ENCODE measurements around the gene CTDP1.

The CTDP1 gene

DNA sequence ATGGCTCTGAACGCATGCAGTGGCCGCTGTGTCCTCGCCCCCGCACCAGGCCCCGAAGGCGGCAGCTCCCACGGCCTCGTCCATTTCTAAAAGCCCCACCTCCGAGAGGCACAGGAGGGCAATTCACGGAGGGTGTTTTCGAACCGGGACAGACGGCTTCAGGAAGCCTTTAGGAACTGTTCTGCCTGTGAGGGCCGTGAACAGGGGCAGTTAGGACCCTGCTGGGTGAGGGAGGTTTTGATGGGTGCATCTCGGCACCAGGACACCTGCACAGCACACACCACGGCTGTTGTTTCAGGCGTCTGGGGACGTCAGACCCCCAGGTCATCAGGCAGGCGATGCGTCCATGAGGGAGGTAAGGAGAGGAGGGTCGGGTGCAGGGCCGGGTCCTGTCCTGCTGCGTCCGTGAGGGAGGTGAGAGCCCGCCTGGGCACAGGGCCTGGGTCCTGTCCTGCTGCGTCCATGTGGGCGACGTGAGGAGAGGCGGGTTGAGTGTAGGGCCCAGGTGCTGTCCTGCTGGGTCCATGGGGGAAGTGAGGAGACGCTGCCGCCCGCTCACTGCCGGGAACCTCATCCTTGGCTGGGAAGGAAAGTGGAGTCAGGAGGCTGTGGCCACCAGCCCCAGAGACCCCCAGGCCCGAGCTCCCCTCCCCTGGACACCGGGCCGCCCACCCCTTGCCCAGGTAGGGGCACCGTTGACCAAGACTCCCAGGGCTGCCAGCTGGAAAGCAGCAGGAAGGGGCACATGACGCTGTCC, 92.7 kb downstream of the CTDP1 start:
- WGBS, 2 experiments: 91% methylated on average over 38 of the region's 38 CpGs
- Histone ChIP-seq H3K9me3 (ENCODE audit: control insufficient read depth, low read length) (no peaks in the 10 kb centered on the region), H3K36me3 (ENCODE audit: control insufficient read depth, insufficient read depth, low read length) (no peaks in the 10 kb centered on the region), H3K4me3 (ENCODE audit: insufficient read depth, low read depth, low read length) (no peak overlapping the region), H3K27me3 (ENCODE audit: control insufficient read depth, insufficient read depth, low read length, poor library complexity, severe bottlenecking) (peaks cover 4% of the 10 kb centered on the region), H3K27ac (ENCODE audit: insufficient read depth, low read depth, low read length, poor library complexity, severe bottlenecking) (no peak overlapping the region), H3K4me1 (ENCODE audit: control insufficient read depth, insufficient read depth, low read length) (no peaks in the 10 kb centered on the region)

DNA sequence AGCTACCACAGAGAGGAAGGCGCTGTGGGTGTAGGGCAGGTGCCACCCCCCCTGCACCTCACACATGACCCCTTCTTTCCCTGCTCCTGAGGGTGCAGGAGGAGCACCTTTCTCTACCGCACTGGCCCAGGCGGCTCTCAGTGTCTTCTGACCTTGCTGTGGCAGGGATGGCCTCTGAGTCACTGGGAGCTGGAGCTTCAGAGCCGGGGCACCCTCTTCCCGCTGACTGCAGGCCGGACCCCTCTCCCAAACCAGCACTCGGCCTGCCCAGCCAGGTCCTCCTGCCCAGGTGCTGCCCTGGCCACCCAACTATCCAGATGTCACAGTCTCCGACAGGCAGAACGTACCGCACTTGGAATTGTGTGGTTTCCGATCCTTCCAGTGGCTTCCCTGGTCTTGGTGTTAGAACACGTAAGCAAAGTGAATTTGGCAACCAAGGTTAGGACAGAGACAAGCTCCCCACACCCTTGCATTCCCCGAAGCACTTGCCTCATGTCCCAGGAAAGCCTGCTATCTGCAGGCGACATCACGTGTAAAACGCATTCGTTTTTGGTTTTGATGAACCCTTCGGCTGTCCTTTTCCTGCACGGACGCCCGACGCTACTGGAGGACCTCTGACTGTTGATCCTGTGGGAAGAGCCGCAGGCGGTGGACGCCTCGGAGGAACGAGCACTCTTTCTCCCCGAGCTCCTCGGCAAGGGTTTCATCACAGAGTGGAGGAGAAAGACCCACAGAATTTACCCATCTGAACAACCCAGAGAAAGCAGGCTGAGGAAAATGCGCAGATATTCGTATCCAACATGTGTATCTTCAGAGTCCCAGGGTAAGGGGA, 93.5 kb downstream of the CTDP1 start:
- Histone ChIP-seq H3K27me3 (ENCODE audit: control insufficient read depth, insufficient read depth, low read length, poor library complexity, severe bottlenecking) (peaks cover 4% of the 10 kb centered on the region), H3K27ac (ENCODE audit: insufficient read depth, low read depth, low read length, poor library complexity, severe bottlenecking) (no peak overlapping the region), H3K9me3 (ENCODE audit: control insufficient read depth, low read length) (no peaks in the 10 kb centered on the region), H3K4me3 (ENCODE audit: insufficient read depth, low read depth, low read length) (no peak overlapping the region), H3K4me1 (ENCODE audit: control insufficient read depth, insufficient read depth, low read length) (no peaks in the 10 kb centered on the region), H3K36me3 (ENCODE audit: control insufficient read depth, insufficient read depth, low read length) (no peaks in the 10 kb centered on the region)
- WGBS, 2 experiments: 94 to 95% methylated on average over 31 of the region's 31 CpGs

DNA sequence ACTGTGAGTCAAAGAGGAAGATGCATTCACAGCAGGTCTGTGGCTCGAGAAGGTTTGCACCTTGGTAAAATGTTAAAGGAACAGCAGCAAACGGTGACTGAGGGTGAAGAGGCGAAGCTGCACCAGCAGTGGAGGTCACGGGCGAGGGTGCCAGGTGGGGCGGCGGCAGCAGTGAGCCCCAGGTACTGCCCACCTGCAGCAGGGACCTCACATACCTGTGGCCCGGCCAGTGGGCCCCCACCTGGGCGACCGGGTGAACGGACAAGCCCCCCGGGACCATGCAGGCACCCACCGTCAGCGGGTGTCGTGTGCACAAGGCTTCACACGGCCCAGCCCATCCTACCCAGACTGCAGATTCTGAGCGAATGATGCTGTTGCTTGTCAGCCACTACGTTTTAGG, 94.5 kb downstream of the CTDP1 start:
- Histone ChIP-seq H3K4me3 (ENCODE audit: insufficient read depth, low read depth, low read length) (no peak overlapping the region), H3K27me3 (ENCODE audit: control insufficient read depth, insufficient read depth, low read length, poor library complexity, severe bottlenecking) (peaks cover 4% of the 10 kb centered on the region), H3K4me1 (ENCODE audit: control insufficient read depth, insufficient read depth, low read length) (no peaks in the 10 kb centered on the region), H3K36me3 (ENCODE audit: control insufficient read depth, insufficient read depth, low read length) (no peaks in the 10 kb centered on the region), H3K27ac (ENCODE audit: insufficient read depth, low read depth, low read length, poor library complexity, severe bottlenecking) (no peak overlapping the region), H3K9me3 (ENCODE audit: control insufficient read depth, low read length) (no peaks in the 10 kb centered on the region)
- WGBS, 2 experiments: 88 to 90% methylated on average over 18 of the region's 18 CpGs

DNA sequence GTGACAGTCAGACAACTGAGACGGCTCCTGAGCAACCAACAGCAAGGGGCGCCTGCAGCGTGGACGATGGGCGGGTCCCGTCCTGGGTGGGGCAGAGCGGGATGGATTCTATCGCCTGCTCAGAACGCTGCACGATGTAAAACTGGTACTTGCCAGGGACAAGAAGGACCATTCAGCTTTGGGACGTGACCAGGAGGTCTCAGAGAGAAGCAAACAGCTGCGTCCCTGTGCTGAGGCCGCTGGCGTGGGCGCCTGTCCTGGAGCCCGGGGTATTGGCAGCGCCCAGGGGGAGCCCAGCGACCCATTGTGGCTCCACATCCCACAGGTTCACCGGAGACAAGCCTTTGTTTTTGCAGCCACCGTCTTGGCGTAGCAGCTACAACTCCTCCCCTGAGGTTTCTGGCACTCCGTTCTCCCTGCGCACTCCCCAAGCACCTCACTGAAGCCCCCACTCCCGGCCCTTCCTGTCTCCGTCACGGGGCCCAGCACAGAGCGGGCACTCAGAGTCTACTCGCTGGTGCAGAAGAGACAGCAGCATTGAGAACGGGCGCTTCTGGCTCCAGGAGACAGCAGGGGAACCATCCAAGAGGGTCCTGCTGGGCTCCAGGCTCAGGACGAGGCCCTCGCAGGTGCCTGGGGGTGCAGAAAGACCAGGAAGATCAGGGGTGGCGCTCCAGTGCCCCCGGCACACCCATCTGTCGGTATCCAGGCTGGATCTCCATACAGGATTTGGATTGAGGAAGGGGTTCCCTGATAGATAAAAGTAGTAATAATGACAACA, 96.0 kb downstream of the CTDP1 start:
- 89 to 90% methylated on average over 35 of the region's 35 CpGs for WGBS, 2 experiments
- no peak overlapping the region for H3K4me3 ChIP-seq (ENCODE audit: insufficient read depth, low read depth, low read length)
- peaks cover 4% of the 10 kb centered on the region for H3K27me3 ChIP-seq (ENCODE audit: control insufficient read depth, insufficient read depth, low read length, poor library complexity, severe bottlenecking)
- H3K36me3 ChIP-seq (ENCODE audit: control insufficient read depth, insufficient read depth, low read length): no peaks in the 10 kb centered on the region
- H3K9me3 ChIP-seq (ENCODE audit: control insufficient read depth, low read length): no peaks in the 10 kb centered on the region
- no peaks in the 10 kb centered on the region for H3K4me1 ChIP-seq (ENCODE audit: control insufficient read depth, insufficient read depth, low read length)
- no peak overlapping the region for H3K27ac ChIP-seq (ENCODE audit: insufficient read depth, low read depth, low read length, poor library complexity, severe bottlenecking)

DNA sequence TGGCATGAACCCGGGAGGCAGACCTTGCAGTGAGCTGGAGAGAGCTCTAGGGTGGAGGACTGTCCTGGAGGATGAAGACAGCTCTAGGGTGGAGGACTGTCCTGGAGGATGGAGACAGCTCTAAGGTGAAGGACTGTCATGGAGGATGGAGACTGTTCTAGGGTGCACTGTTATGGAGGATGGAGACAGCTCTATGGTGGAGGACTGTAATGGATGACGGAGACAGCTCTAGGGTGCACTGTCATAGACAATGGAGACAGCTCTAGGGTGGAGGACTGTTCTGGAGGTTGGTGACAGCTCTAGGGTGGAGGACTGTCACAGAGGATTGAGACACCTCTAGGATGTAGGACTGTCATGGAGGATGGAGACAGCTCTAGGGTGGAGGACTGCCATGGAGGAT, 97.1 kb downstream of the CTDP1 start:
- Histone ChIP-seq H3K4me1 (ENCODE audit: control insufficient read depth, insufficient read depth, low read length) (no peaks in the 10 kb centered on the region), H3K9me3 (ENCODE audit: control insufficient read depth, low read length) (no peaks in the 10 kb centered on the region), H3K27me3 (ENCODE audit: control insufficient read depth, insufficient read depth, low read length, poor library complexity, severe bottlenecking) (peaks cover 4% of the 10 kb centered on the region), H3K4me3 (ENCODE audit: insufficient read depth, low read depth, low read length) (no peak overlapping the region), H3K36me3 (ENCODE audit: control insufficient read depth, insufficient read depth, low read length) (no peaks in the 10 kb centered on the region), H3K27ac (ENCODE audit: insufficient read depth, low read depth, low read length, poor library complexity, severe bottlenecking) (no peak overlapping the region)
- WGBS, 2 experiments: 87 to 91% methylated on average over 2 of the region's 2 CpGs

DNA sequence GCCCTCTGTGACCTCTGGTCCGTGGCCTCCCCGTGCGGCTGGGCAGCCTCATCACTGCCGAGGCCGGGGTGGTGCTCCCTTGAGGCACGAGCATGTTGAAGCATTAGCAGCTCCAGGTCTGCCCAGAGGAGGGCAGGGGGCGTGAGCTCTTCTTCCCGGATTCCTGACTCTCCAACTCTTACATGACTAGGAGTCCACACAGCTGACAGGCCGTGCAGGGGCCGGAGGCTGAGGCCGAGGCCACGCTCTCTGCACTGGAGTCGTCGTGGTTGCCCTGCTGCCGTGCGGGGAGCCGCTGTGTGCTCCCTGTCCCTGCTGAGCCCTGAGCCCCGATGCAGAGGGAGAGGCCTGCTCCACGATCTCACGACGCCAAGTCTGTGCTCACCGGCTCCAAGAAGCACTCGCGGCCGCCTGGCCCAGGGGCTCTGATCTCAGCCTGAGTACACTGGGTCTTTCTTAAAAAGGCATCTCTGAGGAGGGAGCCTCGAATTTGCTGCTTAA, 98.7 kb downstream of the CTDP1 start:
- Histone ChIP-seq H3K27ac (ENCODE audit: insufficient read depth, low read depth, low read length, poor library complexity, severe bottlenecking) (no peak overlapping the region), H3K4me3 (ENCODE audit: insufficient read depth, low read depth, low read length) (no peak overlapping the region), H3K9me3 (ENCODE audit: control insufficient read depth, low read length) (no peaks in the 10 kb centered on the region), H3K27me3 (ENCODE audit: control insufficient read depth, insufficient read depth, low read length, poor library complexity, severe bottlenecking) (peaks cover 4% of the 10 kb centered on the region), H3K36me3 (ENCODE audit: control insufficient read depth, insufficient read depth, low read length) (no peaks in the 10 kb centered on the region), H3K4me1 (ENCODE audit: control insufficient read depth, insufficient read depth, low read length) (no peaks in the 10 kb centered on the region)
- WGBS, 2 experiments: 83 to 85% methylated on average over 26 of the region's 26 CpGs

DNA sequence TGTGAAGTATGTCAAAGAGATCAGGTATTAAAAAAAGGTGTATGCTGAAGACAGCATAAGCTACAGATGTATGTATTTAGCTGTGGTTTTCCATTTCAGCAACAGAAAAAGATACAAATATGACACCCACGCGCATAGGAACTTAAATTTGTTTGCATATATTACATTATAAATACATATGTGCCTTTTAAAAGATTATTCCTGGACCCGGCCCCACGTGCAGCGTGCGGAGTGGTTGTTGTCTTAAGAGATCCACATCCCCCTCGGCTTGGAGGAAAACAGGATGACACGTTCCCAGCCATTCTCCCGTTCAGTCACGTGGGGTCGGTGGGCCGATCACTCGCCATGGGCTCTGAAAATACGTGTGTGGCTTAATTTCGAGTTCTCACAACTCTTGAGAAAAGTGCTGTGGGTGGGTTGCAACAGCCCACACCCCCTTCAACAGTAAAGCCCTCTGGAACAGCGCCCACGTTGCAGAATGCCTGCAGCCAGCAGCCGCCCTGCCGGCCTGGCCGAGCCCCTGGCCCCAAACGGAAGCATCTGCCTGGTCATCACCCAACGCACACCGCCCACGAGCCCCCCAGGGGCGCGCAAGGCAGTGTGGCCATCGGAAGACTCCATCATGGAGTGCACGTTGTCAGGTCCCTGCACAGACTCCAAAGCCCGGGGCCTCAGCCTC, 99.6 kb downstream of the CTDP1 start:
- Histone ChIP-seq H3K4me1 (ENCODE audit: control insufficient read depth, insufficient read depth, low read length) (no peaks in the 10 kb centered on the region), H3K27ac (ENCODE audit: insufficient read depth, low read depth, low read length, poor library complexity, severe bottlenecking) (no peak overlapping the region), H3K9me3 (ENCODE audit: control insufficient read depth, low read length) (no peaks in the 10 kb centered on the region), H3K27me3 (ENCODE audit: control insufficient read depth, insufficient read depth, low read length, poor library complexity, severe bottlenecking) (peaks cover 6% of the 10 kb centered on the region), H3K4me3 (ENCODE audit: insufficient read depth, low read depth, low read length) (no peak overlapping the region), H3K36me3 (ENCODE audit: control insufficient read depth, insufficient read depth, low read length) (no peaks in the 10 kb centered on the region)
- 94 to 95% methylated on average over 27 to 29 of the region's 29 CpGs for WGBS, 2 experiments

DNA sequence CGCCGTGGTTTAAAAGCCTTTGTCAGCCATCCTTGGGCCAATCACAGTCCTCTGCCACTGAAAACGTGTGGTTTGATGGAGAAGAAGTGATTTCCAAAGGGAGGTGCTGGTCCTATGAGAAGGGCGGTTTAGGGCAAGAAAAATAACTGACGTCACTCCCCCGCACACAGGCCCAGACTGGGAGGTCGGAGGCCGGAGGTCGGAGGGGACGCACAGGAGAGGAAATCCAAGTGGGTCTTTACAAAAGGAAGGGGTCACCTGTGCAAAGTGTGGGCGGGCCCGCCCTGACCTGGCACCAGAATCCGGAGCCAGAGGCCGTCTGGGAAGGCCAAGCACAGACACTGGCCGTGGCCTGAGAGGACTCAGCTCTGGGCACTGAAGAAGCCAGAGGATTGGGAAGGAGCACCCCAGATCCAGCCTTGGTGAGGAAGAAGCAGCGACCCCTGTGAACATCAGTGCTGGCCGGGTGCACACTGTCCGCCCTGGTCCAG, 100.1 kb downstream of the CTDP1 start:
- no peaks in the 10 kb centered on the region for H3K4me1 ChIP-seq (ENCODE audit: control insufficient read depth, insufficient read depth, low read length)
- 91 to 94% methylated on average over 17 of the region's 18 CpGs for WGBS, 2 experiments
- H3K27ac ChIP-seq (ENCODE audit: insufficient read depth, low read depth, low read length, poor library complexity, severe bottlenecking): no peak overlapping the region
- H3K36me3 ChIP-seq (ENCODE audit: control insufficient read depth, insufficient read depth, low read length): no peaks in the 10 kb centered on the region
- no peaks in the 10 kb centered on the region for H3K9me3 ChIP-seq (ENCODE audit: control insufficient read depth, low read length)
- H3K27me3 ChIP-seq (ENCODE audit: control insufficient read depth, insufficient read depth, low read length, poor library complexity, severe bottlenecking): peaks cover 11% of the 10 kb centered on the region
- no peak overlapping the region for H3K4me3 ChIP-seq (ENCODE audit: insufficient read depth, low read depth, low read length)

DNA sequence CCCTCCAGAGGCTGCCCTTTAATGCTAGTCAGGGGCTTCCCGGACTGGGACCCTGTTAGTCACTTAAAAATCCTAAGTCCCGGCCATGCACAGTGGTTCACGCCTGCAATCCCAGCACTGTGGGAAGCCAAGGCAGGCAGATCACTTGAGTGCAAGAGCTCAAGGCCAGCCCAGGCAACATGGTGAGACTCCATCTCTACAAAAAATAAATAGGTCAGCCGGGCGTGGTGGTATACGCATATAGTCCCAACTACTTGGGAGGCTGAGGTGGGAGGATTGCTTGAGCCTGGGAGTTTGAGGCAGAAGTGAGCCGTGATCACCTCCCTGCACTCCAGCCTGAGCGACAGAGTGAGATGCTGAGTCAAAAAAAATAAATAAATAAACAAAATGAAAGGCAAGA, 100.9 kb downstream of the CTDP1 start:
- Histone ChIP-seq H3K27me3 (ENCODE audit: control insufficient read depth, insufficient read depth, low read length, poor library complexity, severe bottlenecking) (peaks cover 19% of the 10 kb centered on the region), H3K27ac (ENCODE audit: insufficient read depth, low read depth, low read length, poor library complexity, severe bottlenecking) (no peak overlapping the region), H3K4me3 (ENCODE audit: insufficient read depth, low read depth, low read length) (no peak overlapping the region), H3K36me3 (ENCODE audit: control insufficient read depth, insufficient read depth, low read length) (no peaks in the 10 kb centered on the region), H3K4me1 (ENCODE audit: control insufficient read depth, insufficient read depth, low read length) (no peaks in the 10 kb centered on the region), H3K9me3 (ENCODE audit: control insufficient read depth, low read length) (no peaks in the 10 kb centered on the region)
- WGBS, 2 experiments: 89 to 94% methylated on average over 8 of the region's 8 CpGs
